ENCODE results near the gene RPA4. TPM values are rescaled to one million over a fixed set of nuclear protein-coding genes. Genes with fewer than 3 reads are reported as not detected.

Gene RPA4
- total RNA-seq, 1 donor from 2014 or later, result 3.8 TPM

Other genes starting within 250 kb of the RPA4 start
- gene DIAPH2, start 199.1 kb upstream of the RPA4 start, total RNA-seq, result 24.5 TPM

Measured in skin of body (tissue), 1 donor.